Activated CD4-positive, alpha-beta T cell treated with anti-CD3 and anti-CD28 coated beads, Interleukin-2, amount 50 U/mL, for 48 hours (primary cell): ENCODE measurements around the gene TP53BP2.
"Not testable (repeated sequence)": the region's sequence is repeated elsewhere in the genome, so short reads cannot be mapped to it uniquely, and the experiment has no call there.

Experiments used
- DNase-seq, 2 experiments: peaks; one replicate each; pipeline ENCODE4 v3.0.0-alpha.2; 2020

TP53BP2 gene

DNA sequence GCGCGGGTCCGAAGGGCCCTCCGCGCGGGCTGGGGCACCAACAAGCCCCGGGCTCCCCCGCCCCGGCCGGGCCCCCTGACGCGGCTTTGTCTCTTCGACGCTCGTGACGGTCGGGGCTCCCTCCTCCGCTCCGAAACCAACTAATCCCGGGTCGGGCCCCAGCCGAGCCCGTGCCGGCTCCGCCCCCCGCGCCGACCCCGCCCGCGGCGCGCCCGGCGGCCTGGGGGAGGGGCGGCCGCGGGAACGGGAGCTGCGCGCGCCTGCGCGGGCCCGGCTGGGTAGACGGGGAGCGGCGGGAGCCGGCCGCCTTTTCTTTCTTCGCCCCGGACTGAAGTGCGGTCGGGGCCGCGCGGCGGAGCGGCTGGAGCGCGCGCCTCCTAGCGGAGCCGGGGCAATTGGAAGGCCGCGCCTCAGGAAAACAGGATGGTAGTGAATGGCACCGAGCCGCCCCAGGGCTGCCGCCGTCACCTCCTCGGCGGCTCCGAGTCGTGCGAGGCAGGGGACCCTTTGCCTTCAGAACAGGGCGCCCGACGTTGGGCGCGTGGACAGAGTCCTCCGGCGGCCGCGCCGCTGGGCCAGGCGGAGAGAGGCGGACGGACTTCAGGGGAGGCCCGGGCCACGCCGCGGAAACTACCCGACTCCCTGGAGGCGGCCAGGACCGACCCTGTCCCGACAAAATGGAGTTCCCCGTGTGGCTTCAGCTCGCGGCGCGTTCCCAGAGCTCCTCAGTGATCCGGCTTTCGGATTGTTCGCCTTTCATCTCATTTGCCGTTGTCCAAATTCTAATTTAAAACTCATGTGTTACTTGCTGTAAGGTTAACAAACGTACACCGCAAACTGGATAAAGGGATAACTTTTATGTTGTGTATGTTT lies at the start of gene TP53BP2:
Gene TP53BP2 (minus strand): TSS at position 138 of the 873 bp plus-strand sequence. CDS start 267 bp downstream, outside the sequence.
- peak; percentile 77 to 85 for DNase-seq

GRCh38 chr1:223890494-223890893 lies 44.7 kb upstream of the TP53BP2 start:
- not testable (repeated sequence) for DNase-seq

DNA sequence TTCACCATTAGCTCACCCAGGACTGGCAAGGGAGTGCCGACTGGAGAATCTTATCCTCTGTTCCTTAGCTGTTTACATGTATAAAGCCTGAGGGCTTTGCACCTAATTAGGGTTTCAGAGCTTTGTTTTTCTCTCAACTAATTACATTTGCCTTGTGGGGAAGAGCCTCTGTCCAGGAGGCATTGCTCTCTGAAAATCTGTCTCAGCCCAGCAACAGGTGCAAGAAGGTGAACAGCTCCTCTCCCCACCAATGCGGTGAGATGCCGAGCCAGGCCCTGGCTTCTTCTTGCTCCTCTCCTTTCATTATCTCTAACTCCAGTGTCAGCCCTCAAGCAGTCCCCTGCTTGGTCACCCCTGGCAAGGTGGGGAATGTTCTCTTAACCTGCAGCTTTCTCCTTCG lies 43.6 kb upstream of the TP53BP2 start:
- DNase-seq, result not testable (repeated sequence)

GRCh38 chr1:223887747-223888418 lies 42.1 kb upstream of the TP53BP2 start:
- no peak for DNase-seq

- DNase-seq, result no peak
Observed at GRCh38 chr1:223886516-223886921, 40.8 kb upstream of the TP53BP2 start.

- no peak for DNase-seq
Observed at GRCh38 chr1:223885614-223886013, 39.9 kb upstream of the TP53BP2 start.

GRCh38 chr1:223878598-223879325 lies 33.0 kb upstream of the TP53BP2 start:
- no peak for DNase-seq

- DNase-seq, result no peak
Observed at GRCh38 chr1:223877804-223878203, 32.1 kb upstream of the TP53BP2 start.

DNA sequence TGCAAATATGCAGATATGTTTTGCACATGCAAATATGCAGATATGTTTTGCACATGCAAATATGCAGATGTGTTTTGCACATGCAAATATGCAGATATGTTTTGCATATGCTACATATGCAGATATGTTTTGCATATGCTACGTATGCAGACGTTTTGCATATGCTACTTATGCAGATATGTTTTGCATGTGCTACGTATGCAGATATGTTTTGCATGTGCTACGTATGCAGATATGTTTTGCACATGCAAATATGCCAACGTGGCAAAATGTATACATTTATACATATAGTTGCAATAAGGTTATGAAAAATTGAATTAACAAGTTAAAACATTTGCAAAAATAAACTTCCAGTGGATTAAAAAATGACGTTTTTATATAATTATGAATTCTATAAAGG lies 30.8 kb upstream of the TP53BP2 start:
- DNase-seq, result no peak

DNA sequence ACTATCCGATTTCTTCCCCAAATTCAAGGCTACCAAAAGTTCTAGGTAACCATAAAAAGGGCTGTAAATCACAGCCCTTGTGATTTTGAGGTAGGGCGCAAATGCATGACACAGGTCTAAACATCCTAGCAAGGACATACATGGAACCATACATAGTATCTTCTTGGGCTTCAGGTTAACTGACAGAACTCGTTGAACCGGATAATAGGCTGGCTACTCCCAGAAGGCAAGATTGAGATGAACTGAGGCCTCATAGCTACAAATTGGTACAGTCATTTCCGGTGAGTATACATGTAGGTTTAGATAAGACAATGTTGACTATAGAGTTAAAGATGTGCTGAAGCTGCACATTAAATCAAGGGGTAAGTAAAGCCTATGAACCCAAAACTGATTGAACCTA lies 27.3 kb upstream of the TP53BP2 start:
- DNase-seq, result no peak

- no peak for DNase-seq
Observed at GRCh38 chr1:223872308-223872901, 26.7 kb upstream of the TP53BP2 start.

DNA sequence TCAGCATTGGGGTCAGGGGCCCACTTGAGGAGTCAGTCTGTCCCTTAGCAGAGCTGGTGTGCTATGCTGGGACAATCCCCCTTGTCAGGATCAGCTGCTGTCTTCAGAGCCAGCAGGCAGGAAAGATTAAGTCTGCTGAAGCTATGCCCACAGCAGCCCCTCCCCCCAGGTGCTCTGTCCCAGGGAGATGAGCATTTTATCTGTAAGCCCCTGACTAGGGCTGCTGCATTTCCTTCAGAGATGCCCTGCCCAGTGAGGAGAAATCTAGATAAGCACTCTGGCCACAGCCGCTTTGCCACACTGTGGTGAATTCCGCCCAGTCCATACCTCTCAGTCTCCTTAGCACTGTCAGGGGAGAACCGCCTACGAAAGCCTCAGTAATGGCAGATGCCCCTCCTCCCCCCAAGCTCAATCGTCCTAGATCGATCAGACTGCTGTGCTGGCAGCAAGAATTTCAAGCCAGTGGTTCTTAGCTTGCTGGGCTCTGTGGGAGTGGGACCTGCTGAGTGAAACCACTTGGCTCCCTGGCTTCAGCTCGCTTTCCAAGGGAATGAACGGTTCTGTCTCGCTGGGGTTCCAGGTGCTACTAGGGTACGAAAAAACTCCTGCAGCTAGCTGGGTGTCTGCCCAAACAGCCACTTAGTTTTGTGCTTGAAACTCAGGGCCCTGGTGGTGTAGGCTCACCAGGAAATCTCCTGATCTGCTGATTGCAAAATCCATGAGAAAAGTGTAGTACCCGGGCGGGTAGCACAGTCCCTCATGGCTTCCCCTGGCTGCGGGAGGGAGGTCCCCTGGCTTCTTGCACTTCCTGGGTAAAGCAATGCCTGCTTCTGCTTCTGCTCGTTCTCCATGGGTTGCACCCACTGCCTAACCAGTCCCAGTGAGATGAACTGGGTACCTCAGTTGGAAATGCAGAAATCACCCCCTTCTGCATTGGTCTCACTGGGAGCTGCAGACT lies 25.1 kb upstream of the TP53BP2 start:
- no peak for DNase-seq

DNA sequence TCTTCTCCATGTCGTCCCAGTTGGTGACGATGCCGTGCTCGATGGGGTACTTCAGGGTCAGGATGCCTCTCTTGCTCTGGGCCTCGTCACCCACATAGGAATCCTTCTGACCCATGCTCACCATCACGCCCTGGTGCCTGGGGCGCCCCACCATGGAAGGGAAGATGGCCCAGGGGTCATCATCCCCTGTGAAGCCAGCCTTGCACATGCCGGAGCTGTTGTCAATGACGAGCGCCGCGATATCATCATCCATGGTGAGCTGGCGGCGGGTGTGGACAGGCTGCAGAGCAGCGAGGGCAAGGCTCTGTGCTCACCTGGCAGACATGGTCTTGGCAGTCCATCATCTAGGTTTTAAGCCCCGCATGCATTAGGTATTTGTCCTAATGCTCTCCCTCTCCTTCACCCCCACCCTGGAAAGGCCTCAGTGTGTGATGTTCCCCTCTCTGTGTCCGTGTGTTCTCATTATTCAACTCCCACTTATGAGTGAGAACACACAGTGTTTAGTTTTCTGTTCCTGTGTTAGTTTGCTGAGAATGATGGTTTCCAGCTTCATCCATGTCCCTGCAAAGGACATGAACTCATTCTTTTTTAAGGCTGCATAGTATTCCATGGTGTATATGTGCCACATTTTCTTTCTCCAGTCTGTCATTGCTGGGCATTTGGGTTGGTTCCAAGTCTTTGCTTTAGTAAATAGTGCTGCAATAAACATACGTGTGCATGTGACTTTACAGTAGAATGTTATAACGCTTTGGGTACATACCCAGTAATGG lies 19.0 kb upstream of the TP53BP2 start:
- DNase-seq, result not testable (repeated sequence)

DNA sequence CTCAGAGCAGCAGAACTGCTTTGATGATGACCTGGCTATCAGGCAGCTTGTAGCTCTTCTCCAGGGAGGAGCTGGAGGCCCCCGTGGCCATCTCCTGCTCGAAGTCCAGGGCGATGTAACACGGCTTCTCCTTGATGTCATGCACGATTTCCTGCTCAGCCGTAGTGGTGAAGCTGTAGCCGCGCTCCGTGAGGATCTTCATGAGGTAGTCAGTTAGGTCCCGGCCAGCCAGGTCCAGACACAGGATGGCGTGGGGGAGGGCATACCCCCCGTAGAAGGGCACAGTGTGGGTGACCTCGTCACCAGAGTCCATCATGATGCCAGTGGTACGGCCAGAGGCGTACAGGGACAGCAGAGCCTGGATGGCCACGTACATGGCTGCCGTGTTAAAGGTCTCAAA lies 18.3 kb upstream of the TP53BP2 start:
- DNase-seq, result no peak

DNA sequence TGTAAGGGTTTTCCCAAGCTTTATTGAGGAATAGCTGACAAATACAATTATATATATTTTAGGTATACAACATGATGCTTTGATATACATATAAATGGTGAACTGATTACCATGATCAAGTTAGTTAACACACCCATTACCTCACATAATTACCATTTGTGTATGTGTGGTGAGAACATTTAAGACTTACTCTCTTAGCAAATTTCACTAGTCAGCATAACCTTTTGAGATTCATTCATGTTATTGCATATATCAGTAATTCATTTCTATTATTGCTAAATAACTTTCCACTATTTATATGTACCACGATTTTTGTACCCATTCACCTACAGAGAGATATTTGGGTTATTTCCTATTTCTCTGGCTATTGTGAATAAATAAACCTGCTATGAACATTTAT lies 16.2 kb upstream of the TP53BP2 start:
- no peak for DNase-seq

- no peak for DNase-seq
Observed at GRCh38 chr1:223860051-223860622, 14.4 kb upstream of the TP53BP2 start.

GRCh38 chr1:223859058-223859457 lies 13.3 kb upstream of the TP53BP2 start:
- no peak for DNase-seq

- DNase-seq, result no peak
Observed at GRCh38 chr1:223856386-223856785, 10.6 kb upstream of the TP53BP2 start.

DNA sequence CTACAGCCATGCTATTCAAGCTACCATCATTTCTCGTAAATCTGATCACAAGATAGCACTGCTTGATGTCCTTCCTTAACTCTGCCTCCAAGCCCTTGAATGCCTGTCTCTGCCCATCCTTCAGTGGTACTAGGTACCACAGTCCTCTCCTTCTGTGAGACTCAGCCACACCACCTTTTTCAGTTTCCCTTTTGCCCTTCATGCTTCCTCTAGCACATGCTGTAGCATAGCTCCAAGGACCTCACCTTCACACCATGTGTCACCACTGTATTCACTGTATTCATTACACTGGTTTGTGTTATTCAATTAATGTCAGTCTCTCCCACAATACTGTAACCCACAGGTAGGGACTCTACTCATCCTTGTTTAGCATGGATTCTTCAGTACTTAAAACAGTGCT lies 8.0 kb upstream of the TP53BP2 start:
- no peak for DNase-seq

DNA sequence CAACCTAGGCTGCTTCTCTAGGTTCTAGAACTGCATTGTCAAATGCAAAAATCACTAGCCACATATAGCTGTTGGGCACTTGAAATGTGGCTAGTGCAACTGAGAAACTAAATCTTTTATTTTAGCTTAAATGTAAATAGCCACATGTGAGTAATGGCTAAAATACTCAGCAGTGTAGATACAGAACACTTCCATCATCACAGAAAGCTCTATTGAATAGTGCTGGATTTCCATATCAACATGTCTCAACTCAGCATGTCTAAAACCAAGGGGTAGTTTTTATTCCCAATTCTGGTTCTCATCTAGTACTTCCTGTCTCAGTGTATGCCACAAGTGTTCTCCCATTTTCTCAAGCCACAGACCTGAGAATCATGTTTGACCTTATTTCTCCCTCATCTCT lies 7.5 kb upstream of the TP53BP2 start:
- no peak for DNase-seq

GRCh38 chr1:223852337-223852736 lies 6.6 kb upstream of the TP53BP2 start:
- no peak for DNase-seq
